ENCODE results near the gene LRP1.

Gene LRP1

GRCh38 chr12:57177354-57177753 lies 49.1 kb downstream of the LRP1 start:
- DNase-seq = no peak

- DNase-seq = no peak
Measured at GRCh38 chr12:57178213-57178612, 49.9 kb downstream of the LRP1 start.

GRCh38 chr12:57179331-57180086 lies 51.2 kb downstream of the LRP1 start:
- DNase-seq = no peak

- no peak for DNase-seq
Measured at GRCh38 chr12:57180321-57180989, 52.2 kb downstream of the LRP1 start.

GRCh38 chr12:57181072-57181471 lies 52.8 kb downstream of the LRP1 start:
- no peak for DNase-seq

DNA sequence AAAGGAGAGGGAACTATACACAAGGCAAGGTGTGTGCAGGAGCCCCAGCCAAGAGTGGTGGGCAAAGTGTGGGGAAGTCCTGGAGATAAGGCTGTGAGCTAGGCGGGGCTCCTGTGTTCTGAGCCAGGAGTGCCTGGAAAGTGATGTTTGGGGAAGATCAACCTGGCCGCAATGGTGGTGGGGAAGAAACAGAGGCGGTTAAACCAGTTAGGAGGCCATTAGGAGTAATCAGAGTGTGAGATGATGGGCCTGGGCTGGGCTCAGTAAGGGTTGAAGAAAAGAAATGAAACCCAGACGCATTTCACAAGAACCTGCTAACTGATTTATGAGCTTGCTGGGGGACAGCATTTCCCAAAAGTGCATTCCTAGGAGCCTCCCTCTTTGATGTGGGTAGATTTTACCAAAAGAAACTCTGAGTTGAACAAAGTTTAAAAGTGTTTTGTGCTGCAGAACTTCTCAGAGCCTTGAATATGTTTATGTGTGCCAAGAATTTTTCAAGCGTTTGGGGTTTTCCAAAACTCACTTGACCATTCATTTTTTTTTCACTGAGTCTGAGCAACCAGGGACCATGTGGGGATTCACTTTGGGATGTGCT lies 53.4 kb downstream of the LRP1 start:
- DNase-seq = no peak

DNA sequence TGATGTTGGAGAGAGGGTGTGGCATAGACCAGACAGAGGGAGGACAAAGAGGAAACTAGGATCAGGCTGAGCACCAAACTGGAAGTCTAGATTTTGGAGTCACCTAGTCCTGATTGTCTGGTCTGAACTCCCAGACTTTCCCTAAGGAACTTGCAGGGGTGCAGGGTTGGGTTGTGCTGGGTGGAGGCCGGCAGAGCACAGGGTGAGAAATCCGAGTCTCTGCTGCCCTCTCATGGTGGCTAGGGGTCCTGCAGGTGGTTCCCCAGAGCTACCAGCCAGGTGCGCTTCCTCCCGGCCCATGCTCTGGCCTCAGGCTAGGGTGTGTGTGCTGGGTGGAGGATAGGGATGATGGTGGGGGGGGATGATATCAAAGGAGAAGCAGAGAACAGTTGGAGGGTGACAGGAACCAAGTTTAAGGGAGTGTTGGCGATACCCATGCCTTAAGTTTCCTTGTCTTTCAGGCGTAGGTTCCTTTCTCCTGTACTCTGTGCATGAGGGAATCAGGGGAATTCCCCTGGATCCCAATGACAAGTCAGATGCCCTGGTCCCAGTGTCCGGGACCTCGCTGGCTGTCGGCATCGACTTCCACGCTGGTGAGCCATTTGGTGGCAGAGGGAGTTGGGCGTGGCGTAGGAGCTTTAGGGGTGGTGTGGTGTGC lies 54.8 kb downstream of the LRP1 start:
- DNase-seq = no peak

- no peak for DNase-seq
Measured at GRCh38 chr12:57183939-57184725, 55.8 kb downstream of the LRP1 start.

DNA sequence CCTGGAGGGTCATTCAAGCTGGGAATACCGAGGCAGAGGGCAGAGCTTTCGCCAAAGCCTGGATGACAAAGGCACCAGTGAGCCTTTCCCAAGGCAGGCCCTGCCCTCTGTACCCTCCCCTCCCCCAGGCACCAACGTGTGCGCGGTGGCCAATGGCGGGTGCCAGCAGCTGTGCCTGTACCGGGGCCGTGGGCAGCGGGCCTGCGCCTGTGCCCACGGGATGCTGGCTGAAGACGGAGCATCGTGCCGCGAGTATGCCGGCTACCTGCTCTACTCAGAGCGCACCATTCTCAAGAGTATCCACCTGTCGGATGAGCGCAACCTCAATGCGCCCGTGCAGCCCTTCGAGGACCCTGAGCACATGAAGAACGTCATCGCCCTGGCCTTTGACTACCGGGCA lies 57.1 kb downstream of the LRP1 start:
- no peak for DNase-seq

DNA sequence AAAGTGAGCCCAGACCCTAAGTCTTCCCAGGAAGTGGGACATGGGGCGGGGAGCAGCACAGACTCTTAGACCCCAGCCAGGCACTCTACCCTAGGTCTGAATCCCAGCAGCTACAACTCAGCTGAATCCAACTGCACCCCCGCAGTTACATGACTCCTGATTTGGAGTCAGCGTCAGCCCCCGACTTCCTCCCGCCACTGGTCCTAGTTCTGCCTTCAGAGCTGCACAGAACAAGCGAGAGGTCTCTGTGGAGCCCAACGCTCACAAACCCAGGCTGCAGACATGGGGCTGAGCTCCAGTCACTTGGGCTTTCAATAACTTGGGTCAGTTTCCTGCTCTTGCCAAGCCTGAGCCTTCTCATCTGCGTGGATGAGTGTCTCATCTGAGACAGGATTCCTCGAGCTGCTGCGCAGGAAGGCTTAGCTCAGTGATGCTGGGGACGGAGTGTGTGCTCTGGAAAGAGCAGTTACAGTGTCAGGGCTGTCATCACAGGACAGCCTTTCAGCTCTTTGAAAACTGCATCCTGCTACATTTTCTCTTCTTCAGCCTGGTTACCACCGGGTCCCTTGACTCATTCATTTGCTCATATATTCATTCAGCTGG lies 57.7 kb downstream of the LRP1 start:
- DNase-seq = no peak

DNA sequence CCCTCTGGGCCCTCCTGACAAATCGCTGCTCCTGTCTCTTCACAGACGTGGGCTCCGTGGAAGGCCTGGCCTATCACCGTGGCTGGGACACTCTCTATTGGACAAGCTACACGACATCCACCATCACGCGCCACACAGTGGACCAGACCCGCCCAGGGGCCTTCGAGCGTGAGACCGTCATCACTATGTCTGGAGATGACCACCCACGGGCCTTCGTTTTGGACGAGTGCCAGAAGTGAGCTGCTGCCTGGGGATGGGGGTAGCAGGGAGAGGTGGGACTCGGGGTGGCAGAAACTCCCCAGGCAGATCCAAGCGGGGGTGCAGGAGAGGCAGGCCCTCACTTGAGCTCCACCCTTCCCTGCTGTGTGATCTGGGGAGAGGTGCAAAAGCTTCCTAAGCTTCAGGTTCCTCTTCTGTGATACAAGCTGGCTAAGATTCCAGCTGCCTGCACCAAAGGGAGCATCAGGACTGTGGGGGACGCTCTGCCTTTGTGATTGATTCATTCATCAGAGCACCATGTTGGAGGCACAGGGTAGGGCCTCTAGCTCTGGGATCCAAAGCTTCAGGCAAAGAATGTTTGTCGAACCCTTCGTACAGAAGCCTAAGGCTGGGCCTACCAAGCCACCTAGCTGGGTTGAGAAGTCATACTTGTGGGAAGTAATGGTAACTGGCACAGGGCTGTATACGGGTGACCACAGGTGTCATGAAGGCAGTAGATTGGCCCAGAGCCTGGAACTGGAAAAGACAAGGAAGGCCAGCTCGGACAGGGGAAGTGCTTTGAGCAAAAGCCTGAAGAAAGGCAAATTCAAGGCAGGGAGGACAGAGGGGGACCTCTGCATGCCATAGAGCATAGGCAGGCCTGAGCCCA lies 59.2 kb downstream of the LRP1 start:
- no peak for DNase-seq

- no peak for DNase-seq
Measured at GRCh38 chr12:57188090-57188425, 59.8 kb downstream of the LRP1 start.

GRCh38 chr12:57190037-57190436 lies 61.8 kb downstream of the LRP1 start:
- DNase-seq = no peak

DNA sequence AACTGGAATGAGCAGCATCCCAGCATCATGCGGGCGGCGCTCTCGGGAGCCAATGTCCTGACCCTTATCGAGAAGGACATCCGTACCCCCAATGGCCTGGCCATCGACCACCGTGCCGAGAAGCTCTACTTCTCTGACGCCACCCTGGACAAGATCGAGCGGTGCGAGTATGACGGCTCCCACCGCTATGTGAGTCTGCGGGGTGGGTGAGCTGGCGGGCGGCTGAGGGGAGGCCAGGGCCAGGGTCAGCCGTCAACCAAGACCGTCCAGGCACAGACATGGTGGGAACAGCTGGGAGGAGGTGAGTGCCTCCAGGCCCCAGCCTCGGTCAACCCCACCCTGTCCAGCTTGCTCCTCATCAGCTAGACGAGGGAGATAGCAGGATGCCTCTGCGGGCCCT lies 62.5 kb downstream of the LRP1 start:
- DNase-seq = no peak

DNA sequence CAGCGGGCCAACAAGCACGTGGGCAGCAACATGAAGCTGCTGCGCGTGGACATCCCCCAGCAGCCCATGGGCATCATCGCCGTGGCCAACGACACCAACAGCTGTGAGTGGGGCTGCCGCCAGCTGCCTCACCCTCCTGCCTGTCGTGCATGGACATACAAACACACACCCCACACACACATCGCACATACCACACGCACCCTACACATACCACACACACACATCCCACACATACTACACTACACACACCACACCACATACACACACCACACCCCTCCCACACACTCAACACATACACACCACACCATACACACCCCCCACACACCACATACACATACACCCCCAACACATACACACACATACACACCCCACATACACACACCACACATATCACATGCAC lies 63.1 kb downstream of the LRP1 start:
- no peak for DNase-seq

DNA sequence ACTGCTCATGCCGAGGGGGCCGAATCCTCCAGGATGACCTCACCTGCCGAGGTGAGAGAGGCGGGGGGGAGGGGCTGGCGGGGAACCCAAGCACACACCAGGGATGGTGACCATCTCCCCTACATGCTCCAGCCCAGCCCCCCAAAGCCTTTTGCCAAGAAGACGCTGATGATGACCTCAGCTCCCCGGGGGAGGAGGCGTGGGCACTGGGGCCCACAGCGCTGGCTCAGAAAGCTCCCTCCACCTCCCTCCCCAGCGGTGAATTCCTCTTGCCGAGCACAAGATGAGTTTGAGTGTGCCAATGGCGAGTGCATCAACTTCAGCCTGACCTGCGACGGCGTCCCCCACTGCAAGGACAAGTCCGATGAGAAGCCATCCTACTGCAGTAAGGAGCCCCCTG lies 64.6 kb downstream of the LRP1 start:
- DNase-seq = no peak

DNA sequence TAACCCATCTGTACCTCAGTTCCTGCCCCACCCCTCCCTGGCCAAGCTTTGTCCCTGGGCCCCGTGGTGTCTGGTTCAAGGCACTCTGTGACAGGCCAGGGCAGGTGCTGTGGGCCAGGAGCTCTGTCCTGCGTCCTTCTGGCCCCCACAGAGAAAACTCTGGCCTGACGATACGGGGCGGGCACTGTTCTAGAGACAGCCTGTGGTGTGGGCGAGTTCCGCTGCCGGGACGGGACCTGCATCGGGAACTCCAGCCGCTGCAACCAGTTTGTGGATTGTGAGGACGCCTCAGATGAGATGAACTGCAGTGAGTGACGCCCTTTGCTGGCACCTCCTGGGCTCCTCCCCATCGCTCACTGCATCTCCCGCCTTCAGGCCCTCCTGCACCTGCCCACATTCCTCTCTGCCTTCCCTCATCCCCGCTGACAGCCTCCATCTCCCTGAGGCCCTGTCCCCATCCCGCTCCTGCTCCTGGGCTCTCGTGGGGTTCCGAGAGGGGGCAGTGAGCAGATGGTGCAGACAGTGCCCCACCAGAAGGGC lies 65.5 kb downstream of the LRP1 start:
- no peak for DNase-seq

DNA sequence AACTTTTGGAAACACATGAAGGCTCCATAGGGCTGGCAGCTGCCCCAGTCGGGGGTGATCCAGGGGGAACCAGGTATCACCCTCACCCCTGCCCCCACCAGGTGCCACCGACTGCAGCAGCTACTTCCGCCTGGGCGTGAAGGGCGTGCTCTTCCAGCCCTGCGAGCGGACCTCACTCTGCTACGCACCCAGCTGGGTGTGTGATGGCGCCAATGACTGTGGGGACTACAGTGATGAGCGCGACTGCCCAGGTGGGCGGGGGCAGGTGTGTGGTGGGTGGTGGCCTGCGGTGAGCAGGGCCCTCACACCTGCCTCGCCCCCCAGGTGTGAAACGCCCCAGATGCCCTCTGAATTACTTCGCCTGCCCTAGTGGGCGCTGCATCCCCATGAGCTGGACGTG lies 66.0 kb downstream of the LRP1 start:
- no peak for DNase-seq

- no peak for DNase-seq
Measured at GRCh38 chr12:57195186-57195585, 66.9 kb downstream of the LRP1 start.

DNA sequence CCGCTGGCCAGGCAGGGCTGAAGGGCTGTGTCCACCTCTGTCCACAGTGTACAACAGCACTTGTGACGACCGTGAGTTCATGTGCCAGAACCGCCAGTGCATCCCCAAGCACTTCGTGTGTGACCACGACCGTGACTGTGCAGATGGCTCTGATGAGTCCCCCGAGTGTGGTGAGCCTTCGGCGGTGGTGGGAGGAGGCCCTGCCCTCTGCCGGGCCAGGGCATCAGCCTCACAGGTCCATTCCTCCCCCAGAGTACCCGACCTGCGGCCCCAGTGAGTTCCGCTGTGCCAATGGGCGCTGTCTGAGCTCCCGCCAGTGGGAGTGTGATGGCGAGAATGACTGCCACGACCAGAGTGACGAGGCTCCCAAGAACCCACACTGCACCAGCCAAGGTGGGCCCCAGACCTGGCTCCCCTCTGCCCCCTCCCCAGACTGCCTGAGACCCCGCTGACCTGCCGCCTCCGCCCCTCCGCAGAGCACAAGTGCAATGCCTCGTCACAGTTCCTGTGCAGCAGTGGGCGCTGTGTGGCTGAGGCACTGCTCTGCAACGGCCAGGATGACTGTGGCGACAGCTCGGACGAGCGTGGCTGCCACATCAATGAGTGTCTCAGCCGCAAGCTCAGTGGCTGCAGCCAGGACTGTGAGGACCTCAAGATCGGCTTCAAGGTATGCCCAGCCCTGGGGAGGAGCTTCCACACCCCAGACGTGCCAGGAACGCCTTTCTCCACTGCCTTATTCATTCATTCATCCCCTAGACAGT lies 67.5 kb downstream of the LRP1 start:
- DNase-seq = no peak

DNA sequence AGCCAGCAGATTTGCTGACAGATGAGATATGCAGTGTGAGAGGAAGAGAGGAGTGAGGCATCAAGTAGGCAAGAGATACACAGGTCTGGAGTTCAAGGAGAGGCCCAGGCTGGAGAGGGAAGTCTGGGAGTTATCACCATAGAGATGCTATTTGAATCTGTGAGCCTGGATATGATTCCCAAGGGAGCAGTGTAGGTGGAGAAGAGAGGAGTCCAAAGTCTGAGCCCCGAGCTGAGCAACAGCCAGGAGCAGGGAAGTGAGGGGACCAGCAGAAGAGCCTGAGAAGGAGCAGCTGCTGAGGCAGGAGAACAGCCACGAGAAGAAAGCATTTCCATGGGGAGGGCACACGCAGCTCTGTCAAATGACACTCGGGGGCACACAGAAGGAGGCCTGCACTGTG lies 68.2 kb downstream of the LRP1 start:
- no peak for DNase-seq
